ENCODE results near the gene BRIX1.
A peak's percentile ranks its signal among the peaks of the same experiment; 100 is the strongest.

Gene BRIX1

GRCh38 chr5:34915139-34915855 is at the start of gene BRIX1, which contains the start of gene RAD1:
BRIX1 (plus strand) TSS chr5:34915711; CDS start chr5:34915739, 28 bp downstream.
RAD1 (minus strand) TSS chr5:34915504; CDS start chr5:34914892, 612 bp downstream.
- TF ChIP-seq USF1 (IDR thresholded peaks at IDR 0.05) (no peak), YY1 (IDR thresholded peaks at IDR 0.05; ENCODE audit: low read depth) (peak; percentile 97), CEBPB (IDR thresholded peaks at IDR 0.05) (no peak; the same call in 1 of the 2 replicates), REST (IDR thresholded peaks at IDR 0.05; ENCODE audit: low read depth) (peak; percentile 13; the same call in 1 of the 2 replicates), TEAD4 (IDR thresholded peaks at IDR 0.05) (peak; percentile 55; the same call in 1 of the 2 replicates), TAF1 (IDR thresholded peaks at IDR 0.05; ENCODE audit: low read depth) (peak; percentile 98), NFIC (IDR thresholded peaks at IDR 0.05) (peak; percentile 30), CREB1 (IDR thresholded peaks at IDR 0.05; ENCODE audit: low read depth) (no peak), EGR1 (IDR thresholded peaks at IDR 0.05) (peak; percentile 84), MAX (IDR thresholded peaks at IDR 0.05) (peak; percentile 92), FOXM1 (IDR thresholded peaks at IDR 0.05; ENCODE audit: borderline replicate concordance, low read depth) (no peak), ZBTB7A (IDR thresholded peaks at IDR 0.05; ENCODE audit: low read depth) (no peak), RAD21 (IDR thresholded peaks at IDR 0.05; ENCODE audit: low read depth) (no peak), EP300 (IDR thresholded peaks at IDR 0.05; ENCODE audit: borderline replicate concordance) (no peak; the same call in 1 of the 2 replicates), TCF12 (IDR thresholded peaks at IDR 0.05; ENCODE audit: low read depth) (peak; percentile 69)

GRCh38 chr5:34866989-34867471 is 48.5 kb upstream of the BRIX1 start:
- TF ChIP-seq FOXM1 (IDR thresholded peaks at IDR 0.05; ENCODE audit: borderline replicate concordance, low read depth) = no peak
- TF ChIP-seq YY1 (IDR thresholded peaks at IDR 0.05; ENCODE audit: low read depth) = no peak
- no peak for TF ChIP-seq MAX (IDR thresholded peaks at IDR 0.05)
- no peak for TF ChIP-seq REST (IDR thresholded peaks at IDR 0.05; ENCODE audit: low read depth)
- no peak for TF ChIP-seq EP300 (IDR thresholded peaks at IDR 0.05; ENCODE audit: borderline replicate concordance)
- no peak for TF ChIP-seq TCF12 (IDR thresholded peaks at IDR 0.05; ENCODE audit: low read depth)
- TF ChIP-seq RAD21 (IDR thresholded peaks at IDR 0.05; ENCODE audit: low read depth) = no peak

GRCh38 chr5:34867660-34868059 is 47.9 kb upstream of the BRIX1 start:
- TF ChIP-seq REST (IDR thresholded peaks at IDR 0.05; ENCODE audit: low read depth) (no peak), CREB1 (IDR thresholded peaks at IDR 0.05; ENCODE audit: low read depth) (no peak), CEBPB (IDR thresholded peaks at IDR 0.05) (no peak), NFIC (IDR thresholded peaks at IDR 0.05) (no peak), FOXM1 (IDR thresholded peaks at IDR 0.05; ENCODE audit: borderline replicate concordance, low read depth) (no peak), TCF12 (IDR thresholded peaks at IDR 0.05; ENCODE audit: low read depth) (no peak), EGR1 (IDR thresholded peaks at IDR 0.05) (no peak)

GRCh38 chr5:34868791-34869190 is 46.7 kb upstream of the BRIX1 start:
- TF ChIP-seq TAF1 (IDR thresholded peaks at IDR 0.05; ENCODE audit: low read depth) (no peak), MAX (IDR thresholded peaks at IDR 0.05) (no peak), TCF12 (IDR thresholded peaks at IDR 0.05; ENCODE audit: low read depth) (no peak), NFIC (IDR thresholded peaks at IDR 0.05) (no peak), CREB1 (IDR thresholded peaks at IDR 0.05; ENCODE audit: low read depth) (no peak), ZBTB7A (IDR thresholded peaks at IDR 0.05; ENCODE audit: low read depth) (no peak), RAD21 (IDR thresholded peaks at IDR 0.05; ENCODE audit: low read depth) (no peak), YY1 (IDR thresholded peaks at IDR 0.05; ENCODE audit: low read depth) (no peak), TEAD4 (IDR thresholded peaks at IDR 0.05) (no peak), USF1 (IDR thresholded peaks at IDR 0.05) (no peak), EGR1 (IDR thresholded peaks at IDR 0.05) (no peak)

All from Ishikawa (cell line).